HepG2 (cell line): ENCODE data around the gene IQCH. TPM values are rescaled to one million over a fixed set of nuclear protein-coding genes. Genes with fewer than 3 reads are reported as not detected.

ENCODE experiments used
- EHMT2 ChIP-seq: fragments of 200-600 bp; sonication (generic); IDR thresholded peaks from 2 replicates; pipeline ENCODE4 v1.7.0; 2017; ENCODE audit warnings: antibody characterized with exemption, low read depth, low read length, borderline replicate concordance
- FLYWCH1 ChIP-seq: sonication (generic); formaldehyde crosslinking; IDR thresholded peaks from 2 replicates; pipeline ENCODE4 v1.8.1; 2023; ENCODE audit warnings: mild to moderate bottlenecking, missing genetic modification reagents
- GTF2F1 ChIP-seq: fragments of 150-350 bp; IDR thresholded peaks from 2 replicates; pipeline ENCODE4 v1.6.1; 2014; ENCODE audit warnings: low read length
- HDAC2 ChIP-seq: sonication (generic); formaldehyde crosslinking; IDR thresholded peaks from 2 replicates; pipeline ENCODE4 v1.4.0; 2020; ENCODE audit warnings: missing genetic modification reagents
- JUN ChIP-seq: sonication (generic); formaldehyde crosslinking; IDR thresholded peaks from 2 replicates; pipeline ENCODE4 v1.4.0; 2020; ENCODE audit warnings: mild to moderate bottlenecking, missing genetic modification reagents
- MTF2 ChIP-seq: sonication (generic); formaldehyde crosslinking; IDR thresholded peaks from 2 replicates; pipeline ENCODE4 v1.5.0; 2020; ENCODE audit warnings: missing genetic modification reagents, borderline replicate concordance
- PHF5A ChIP-seq: IDR thresholded peaks from one replicate; pipeline ENCODE4 v1.6.1; 2018; ENCODE audit warnings: low read depth, missing genetic modification reagents; ENCODE audit not compliant: unreplicated experiment
- RARG ChIP-seq: sonication (generic); formaldehyde crosslinking; IDR thresholded peaks from 2 replicates; pipeline ENCODE4 v1.4.0; 2020; ENCODE audit warnings: low read depth, mild to moderate bottlenecking, missing genetic modification reagents
- STAT5B ChIP-seq: sonication (generic); formaldehyde crosslinking; IDR thresholded peaks from 2 replicates; pipeline ENCODE4 v1.4.0; 2020; ENCODE audit warnings: missing genetic modification reagents
- ZBTB7B ChIP-seq: sonication (generic); formaldehyde crosslinking; IDR thresholded peaks from 2 replicates; pipeline ENCODE4 v1.4.0; 2020; ENCODE audit warnings: missing genetic modification reagents
- ZFP37 ChIP-seq: sonication (generic); formaldehyde crosslinking; IDR thresholded peaks from 2 replicates; pipeline ENCODE4 v1.4.0; 2020; ENCODE audit warnings: missing genetic modification reagents, borderline replicate concordance
- ZFX ChIP-seq: sonication (generic); formaldehyde crosslinking; IDR thresholded peaks from 2 replicates; pipeline ENCODE4 v1.4.0; 2020; ENCODE audit warnings: mild to moderate bottlenecking, low read depth, missing genetic modification reagents, moderate library complexity
- ZNF17 ChIP-seq: sonication (generic); formaldehyde crosslinking; IDR thresholded peaks from 2 replicates; pipeline ENCODE4 v1.5.0; 2020; ENCODE audit warnings: mild to moderate bottlenecking, missing genetic modification reagents
- ZNF225 ChIP-seq: sonication (generic); formaldehyde crosslinking; IDR thresholded peaks from 2 replicates; pipeline ENCODE4 v1.4.0; 2020; ENCODE audit warnings: mild to moderate bottlenecking, missing genetic modification reagents
- ZNF260 ChIP-seq: sonication (generic); formaldehyde crosslinking; IDR thresholded peaks from 2 replicates; pipeline ENCODE4 v1.4.0; 2020; ENCODE audit warnings: missing genetic modification reagents, low read depth, mild to moderate bottlenecking, borderline replicate concordance
- ZNF280B ChIP-seq: sonication (generic); formaldehyde crosslinking; IDR thresholded peaks from 2 replicates; pipeline ENCODE4 v1.5.0; 2020; ENCODE audit warnings: missing genetic modification reagents, mild to moderate bottlenecking, borderline replicate concordance
- ZNF282 ChIP-seq: fragments of 450-650 bp; IDR thresholded peaks from 2 replicates; pipeline ENCODE4 v1.6.1; 2018; ENCODE audit not compliant: partially characterized antibody
- ZNF343 ChIP-seq: sonication (generic); formaldehyde crosslinking; IDR thresholded peaks from 2 replicates; pipeline ENCODE4 v1.4.0; 2020; ENCODE audit warnings: mild to moderate bottlenecking, missing genetic modification reagents
- ZNF513 ChIP-seq: sonication (generic); formaldehyde crosslinking; conservative IDR thresholded peaks from 2 replicates; pipeline ENCODE4 v1.5.0; 2020; ENCODE audit warnings: missing genetic modification reagents
- ZNF557 ChIP-seq: sonication (generic); formaldehyde crosslinking; IDR thresholded peaks from 2 replicates; pipeline ENCODE4 v1.4.0; 2020; ENCODE audit warnings: missing genetic modification reagents
- ZNF577 ChIP-seq: sonication (generic); formaldehyde crosslinking; IDR thresholded peaks from 2 replicates; pipeline ENCODE4 v1.4.0; 2020; ENCODE audit warnings: mild to moderate bottlenecking, low read depth, missing genetic modification reagents, borderline replicate concordance
- ZNF678 ChIP-seq: sonication (generic); formaldehyde crosslinking; IDR thresholded peaks from 2 replicates; pipeline ENCODE4 v1.4.0; 2020; ENCODE audit warnings: mild to moderate bottlenecking, missing genetic modification reagents
- ZNF782 ChIP-seq: sonication (generic); formaldehyde crosslinking; IDR thresholded peaks from 2 replicates; pipeline ENCODE4 v1.4.0; 2020; ENCODE audit warnings: missing genetic modification reagents, mild to moderate bottlenecking, borderline replicate concordance
- ZNF800 ChIP-seq: sonication (generic); formaldehyde crosslinking; IDR thresholded peaks from 2 replicates; pipeline ENCODE4 v1.4.0; 2020; ENCODE audit warnings: missing genetic modification reagents
- polyA plus RNA-seq, 8 experiments: library from polyadenylated mRNA; depleted of rRNA in 3 of 8; stranded (reverse) in 7 of 8; unstranded in 1 of 8; fragments of >200 nt; fragmentation: Illumina TruSeq in 4 of 8; extraction: Trizol in 4 of 8; gene quantifications; 2 replicates each; pipeline versions ENCODE4 v1.2.1 to v1.2.3, GENCODE V29; 2011 to 2016; ENCODE audit warnings: low read depth in 4 of 8, missing spikeins in 1 of 8, mixed read lengths in 1 of 8; ENCODE audit not compliant: insufficient read depth in 1 of 8
- total RNA-seq, 5 experiments: library from RNA; depleted of rRNA; stranded (reverse); fragments of >200 nt; fragmentation: Illumina TruSeq; extraction: Trizol; gene quantifications; 2 replicates each; pipeline ENCODE4 v1.2.3, GENCODE V29; 2016; ENCODE audit warnings: low read depth in 1 of 5
- TF ChIP-seq, protein P1 (sequence below): IDR thresholded peaks from 2 replicates; pipeline ENCODE4 v1.6.1; 2016

The IQCH gene
- total and polyA plus RNA-seq, 2 of the 13 experiments (the other 11 are each of a cell fraction or from before 2014, with no cell fraction given), result 0.16 to 0.55 TPM

GRCh38 chr15:67521029-67521782 is 266.6 kb downstream of the IQCH start, which contains the start of gene C15orf61 (continued):
- TF ChIP-seq ZNF513 (CRISPR knock-in tag) (no peak; the same call in 1 of the 2 replicates), HDAC2 (CRISPR knock-in tag) (peak; percentile 79), ZNF557 (0 out of 2 replicates have a peak, but pooled peaks have one; percentile 78), ZNF678 (peak; percentile 93; the same call in 1 of the 2 replicates), PHF5A (CRISPR knock-in tag) (peak; percentile 31), ZNF17 (no peak), ZFX (CRISPR knock-in tag) (peak; percentile 99), ZNF577 (CRISPR knock-in tag) (no peak), JUN (CRISPR knock-in tag) (peak; percentile 68), STAT5B (CRISPR knock-in tag) (no peak), RARG (no peak), ZNF280B (peak; percentile 76; the same call in 1 of the 2 replicates), ZNF282 (no peak), FLYWCH1 (CRISPR knock-in tag) (0 out of 2 replicates have a peak, but pooled peaks have one; percentile 26), ZNF782 (peak; percentile 95), ZNF343 (CRISPR knock-in tag) (peak; percentile 99), ZNF800 (no peak), ZNF260 (peak; percentile 80; the same call in 1 of the 2 replicates), MTF2 (no peak), ZBTB7B (CRISPR knock-in tag) (peak; percentile 98), GTF2F1 (no peak), EHMT2 (no peak), ZFP37 (CRISPR knock-in tag) (no peak), ZNF225 (CRISPR knock-in tag) (peak; percentile 99)
- TF ChIP-seq, protein P1, sequence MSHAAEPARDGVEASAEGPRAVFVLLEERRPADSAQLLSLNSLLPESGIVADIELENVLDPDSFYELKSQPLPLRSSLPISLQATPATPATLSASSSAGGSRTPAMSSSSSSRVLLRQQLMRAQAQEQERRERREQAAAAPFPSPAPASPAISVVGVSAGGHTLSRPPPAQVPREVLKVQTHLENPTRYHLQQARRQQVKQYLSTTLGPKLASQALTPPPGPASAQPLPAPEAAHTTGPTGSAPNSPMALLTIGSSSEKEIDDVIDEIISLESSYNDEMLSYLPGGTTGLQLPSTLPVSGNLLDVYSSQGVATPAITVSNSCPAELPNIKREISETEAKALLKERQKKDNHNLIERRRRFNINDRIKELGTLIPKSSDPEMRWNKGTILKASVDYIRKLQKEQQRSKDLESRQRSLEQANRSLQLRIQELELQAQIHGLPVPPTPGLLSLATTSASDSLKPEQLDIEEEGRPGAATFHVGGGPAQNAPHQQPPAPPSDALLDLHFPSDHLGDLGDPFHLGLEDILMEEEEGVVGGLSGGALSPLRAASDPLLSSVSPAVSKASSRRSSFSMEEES (CRISPR knock-in tag), result peak; percentile 81
